Activated gamma-delta T cell (primary cell): Measurements from ENCODE around the gene GUCY2C.

Source experiments
- DNase-seq: peaks from one replicate; lab custom pipeline; 2025; lab: John Stamatoyannopoulos, UW

The GUCY2C gene

GRCh38 chr12:14619741-14620501 is 76.5 kb downstream of the GUCY2C start:
- DNase-seq: no peak

- no peak for DNase-seq
Observed at GRCh38 chr12:14618983-14619382, 77.4 kb downstream of the GUCY2C start.

GRCh38 chr12:14614704-14615121 is 81.7 kb downstream of the GUCY2C start:
- no peak for DNase-seq

- DNase-seq: no peak
Observed at GRCh38 chr12:14613718-14614117, 82.7 kb downstream of the GUCY2C start.

- DNase-seq: no peak
Observed at GRCh38 chr12:14612898-14613445, 83.4 kb downstream of the GUCY2C start.

- no peak for DNase-seq
Observed at GRCh38 chr12:14612250-14612649, 84.1 kb downstream of the GUCY2C start.

- DNase-seq: no peak
Observed at GRCh38 chr12:14611640-14612203, 84.7 kb downstream of the GUCY2C start.

GRCh38 chr12:14607568-14607967 is 88.8 kb downstream of the GUCY2C start:
- no peak for DNase-seq

GRCh38 chr12:14605401-14605989 is 90.9 kb downstream of the GUCY2C start:
- DNase-seq: no peak

GRCh38 chr12:14601692-14602478 is 94.5 kb downstream of the GUCY2C start:
- DNase-seq: no peak

GRCh38 chr12:14597480-14597879 is 98.9 kb downstream of the GUCY2C start:
- DNase-seq: no peak

- DNase-seq: no peak
Observed at GRCh38 chr12:14591719-14592118, 104.7 kb downstream of the GUCY2C start.

- no peak for DNase-seq
Observed at GRCh38 chr12:14589169-14590004, 107.0 kb downstream of the GUCY2C start.

GRCh38 chr12:14588571-14588970 is 107.8 kb downstream of the GUCY2C start:
- DNase-seq: no peak

- no peak for DNase-seq
Observed at GRCh38 chr12:14578646-14579045, 117.8 kb downstream of the GUCY2C start.

GRCh38 chr12:14577344-14577743 is 119.1 kb downstream of the GUCY2C start:
- DNase-seq: no peak

- no peak for DNase-seq
Observed at GRCh38 chr12:14576896-14577295, 119.5 kb downstream of the GUCY2C start.

GRCh38 chr12:14575585-14575984 is 120.8 kb downstream of the GUCY2C start:
- DNase-seq: no peak

- DNase-seq: no peak
Observed at GRCh38 chr12:14573118-14573517, 123.3 kb downstream of the GUCY2C start.

GRCh38 chr12:14572401-14572800 is 124.0 kb downstream of the GUCY2C start:
- DNase-seq: no peak

GRCh38 chr12:14571779-14572178 is 124.6 kb downstream of the GUCY2C start:
- DNase-seq: no peak
